B cell (primary cell): ENCODE data around the gene MPIG6B.

Experiments
- EZH2 ChIP-seq: IDR thresholded peaks from 2 replicates; pipeline ENCODE4 v1.6.1; 2012; ENCODE audit warnings: borderline replicate concordance, low read depth, mild to moderate bottlenecking, moderate library complexity, low read length; ENCODE audit not compliant: insufficient read depth, poor library complexity, severe bottlenecking
- TF ChIP-seq, protein P1 (sequence below): fragments of 200-600 bp; IDR thresholded peaks from one replicate; pipeline ENCODE4 v1.8.0; 2022; ENCODE audit warnings: antibody characterized with exemption, mild to moderate bottlenecking

DNA sequence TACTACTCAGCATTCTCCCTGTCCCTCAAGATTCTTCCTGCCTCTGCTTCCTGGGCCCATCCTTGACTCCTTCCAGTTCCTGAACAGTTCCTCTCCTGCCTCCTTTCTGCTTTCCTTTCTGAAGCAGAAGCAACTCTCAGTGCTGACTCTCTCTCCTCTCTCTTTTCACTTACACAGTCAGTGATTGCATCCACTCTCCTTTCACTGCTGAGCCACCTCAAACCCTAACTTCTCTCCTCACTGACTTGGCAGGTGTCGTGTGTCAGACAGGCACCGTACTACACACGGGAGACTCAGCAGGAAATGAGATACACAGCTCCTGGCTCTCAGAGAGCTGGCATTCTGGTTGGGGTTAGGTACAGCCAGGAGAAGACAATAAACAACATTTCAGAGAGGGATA, 25.6 kb upstream of the MPIG6B start:
- TF ChIP-seq, protein P1, sequence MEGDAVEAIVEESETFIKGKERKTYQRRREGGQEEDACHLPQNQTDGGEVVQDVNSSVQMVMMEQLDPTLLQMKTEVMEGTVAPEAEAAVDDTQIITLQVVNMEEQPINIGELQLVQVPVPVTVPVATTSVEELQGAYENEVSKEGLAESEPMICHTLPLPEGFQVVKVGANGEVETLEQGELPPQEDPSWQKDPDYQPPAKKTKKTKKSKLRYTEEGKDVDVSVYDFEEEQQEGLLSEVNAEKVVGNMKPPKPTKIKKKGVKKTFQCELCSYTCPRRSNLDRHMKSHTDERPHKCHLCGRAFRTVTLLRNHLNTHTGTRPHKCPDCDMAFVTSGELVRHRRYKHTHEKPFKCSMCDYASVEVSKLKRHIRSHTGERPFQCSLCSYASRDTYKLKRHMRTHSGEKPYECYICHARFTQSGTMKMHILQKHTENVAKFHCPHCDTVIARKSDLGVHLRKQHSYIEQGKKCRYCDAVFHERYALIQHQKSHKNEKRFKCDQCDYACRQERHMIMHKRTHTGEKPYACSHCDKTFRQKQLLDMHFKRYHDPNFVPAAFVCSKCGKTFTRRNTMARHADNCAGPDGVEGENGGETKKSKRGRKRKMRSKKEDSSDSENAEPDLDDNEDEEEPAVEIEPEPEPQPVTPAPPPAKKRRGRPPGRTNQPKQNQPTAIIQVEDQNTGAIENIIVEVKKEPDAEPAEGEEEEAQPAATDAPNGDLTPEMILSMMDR, result no peak
- TF ChIP-seq EZH2, result no peak
